PFSK-1 (cell line): ENCODE results near the gene MORC3.

Experiments used
- POLR2AphosphoS5 ChIP-seq: IDR thresholded peaks from 2 replicates; pipeline ENCODE4 v1.6.1; 2012; ENCODE audit warnings: low read depth, mild to moderate bottlenecking, control low read depth, low read length, moderate library complexity
- TF ChIP-seq, protein P1 (sequence below), 2 experiments: IDR thresholded peaks; 2 replicates each; pipeline versions ENCODE4 v1.6.1 to v1.8.0; 2011 to 2012; ENCODE audit warnings: low read depth in 2 of 2, low read length in 2 of 2, control low read depth in 1 of 2, inconsistent platforms in 1 of 2, mild to moderate bottlenecking in 1 of 2, moderate library complexity in 1 of 2; ENCODE audit not compliant: insufficient read depth in 1 of 2

DNA sequence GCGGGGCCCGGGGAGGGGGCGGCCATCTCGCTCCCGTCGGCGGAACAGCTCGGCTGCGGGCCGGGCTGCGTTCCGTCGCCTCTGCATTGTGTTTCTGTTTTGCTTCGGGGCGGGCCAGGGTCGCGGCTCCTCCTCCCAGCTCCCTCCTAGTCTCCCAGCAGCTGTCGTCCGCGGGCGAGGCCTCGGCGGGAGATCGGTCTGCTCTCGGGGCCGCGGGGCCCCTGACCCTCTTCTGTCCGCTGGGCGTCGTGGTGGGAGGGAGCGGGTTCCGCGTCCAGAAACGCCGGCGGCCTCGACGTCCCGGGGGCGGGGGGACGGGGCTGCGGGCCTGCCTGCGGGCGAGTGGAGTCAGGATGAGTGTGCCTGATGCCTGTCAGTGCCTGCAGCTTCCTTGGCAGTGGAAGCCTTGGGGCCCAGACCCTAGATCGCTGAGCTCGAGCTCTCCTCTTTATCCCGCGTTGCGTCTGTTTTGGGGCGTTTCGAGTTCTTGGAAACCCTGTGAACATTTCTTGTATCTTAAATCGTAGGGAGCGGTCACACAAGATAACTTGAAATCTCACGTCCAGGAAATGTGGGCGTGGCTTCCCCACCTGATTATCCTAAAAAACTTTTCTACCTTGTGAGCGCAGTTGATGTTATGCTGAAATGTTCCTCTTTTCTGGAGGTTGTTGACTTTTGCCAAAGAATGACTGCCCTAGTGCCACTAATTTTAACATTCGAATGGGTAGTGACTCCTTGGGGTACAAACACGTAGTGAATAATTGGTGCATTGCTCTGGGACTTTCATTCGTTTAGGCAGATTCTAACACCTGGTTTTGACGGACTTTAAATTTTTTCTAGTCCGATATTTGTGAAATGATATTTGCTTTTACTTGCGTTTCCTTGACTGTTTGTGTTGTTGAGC lies 676 bp downstream of the MORC3 start:
- TF ChIP-seq, protein P1, sequence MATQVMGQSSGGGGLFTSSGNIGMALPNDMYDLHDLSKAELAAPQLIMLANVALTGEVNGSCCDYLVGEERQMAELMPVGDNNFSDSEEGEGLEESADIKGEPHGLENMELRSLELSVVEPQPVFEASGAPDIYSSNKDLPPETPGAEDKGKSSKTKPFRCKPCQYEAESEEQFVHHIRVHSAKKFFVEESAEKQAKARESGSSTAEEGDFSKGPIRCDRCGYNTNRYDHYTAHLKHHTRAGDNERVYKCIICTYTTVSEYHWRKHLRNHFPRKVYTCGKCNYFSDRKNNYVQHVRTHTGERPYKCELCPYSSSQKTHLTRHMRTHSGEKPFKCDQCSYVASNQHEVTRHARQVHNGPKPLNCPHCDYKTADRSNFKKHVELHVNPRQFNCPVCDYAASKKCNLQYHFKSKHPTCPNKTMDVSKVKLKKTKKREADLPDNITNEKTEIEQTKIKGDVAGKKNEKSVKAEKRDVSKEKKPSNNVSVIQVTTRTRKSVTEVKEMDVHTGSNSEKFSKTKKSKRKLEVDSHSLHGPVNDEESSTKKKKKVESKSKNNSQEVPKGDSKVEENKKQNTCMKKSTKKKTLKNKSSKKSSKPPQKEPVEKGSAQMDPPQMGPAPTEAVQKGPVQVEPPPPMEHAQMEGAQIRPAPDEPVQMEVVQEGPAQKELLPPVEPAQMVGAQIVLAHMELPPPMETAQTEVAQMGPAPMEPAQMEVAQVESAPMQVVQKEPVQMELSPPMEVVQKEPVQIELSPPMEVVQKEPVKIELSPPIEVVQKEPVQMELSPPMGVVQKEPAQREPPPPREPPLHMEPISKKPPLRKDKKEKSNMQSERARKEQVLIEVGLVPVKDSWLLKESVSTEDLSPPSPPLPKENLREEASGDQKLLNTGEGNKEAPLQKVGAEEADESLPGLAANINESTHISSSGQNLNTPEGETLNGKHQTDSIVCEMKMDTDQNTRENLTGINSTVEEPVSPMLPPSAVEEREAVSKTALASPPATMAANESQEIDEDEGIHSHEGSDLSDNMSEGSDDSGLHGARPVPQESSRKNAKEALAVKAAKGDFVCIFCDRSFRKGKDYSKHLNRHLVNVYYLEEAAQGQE (IDR thresholded peaks at IDR 0.05; ENCODE audit: insufficient read depth in 1 of 2, low read depth in 2 of 2, low read length in 2 of 2): no peak
- no peak for TF ChIP-seq POLR2AphosphoS5
